GM19463 (cell line): Measurements from ENCODE around the gene WNK2.

Experiments used
- ATAC-seq: cut with Tn5 transposase; IDR thresholded peaks from one replicate; pipeline ENCODE4 v1.9.1; 2021; ENCODE audit warnings: mild to moderate bottlenecking, moderate library complexity; ENCODE audit not compliant: unreplicated experiment

The WNK2 gene

GRCh38 chr9:93212409-93212808 is 28.5 kb downstream of the WNK2 start:
- ATAC-seq: no peak

- ATAC-seq: no peak
Measured at GRCh38 chr9:93216073-93216365, 32.1 kb downstream of the WNK2 start.

- no peak for ATAC-seq
Measured at GRCh38 chr9:93217706-93218105, 33.8 kb downstream of the WNK2 start.

GRCh38 chr9:93218161-93218560 is 34.2 kb downstream of the WNK2 start:
- no peak for ATAC-seq

GRCh38 chr9:93218671-93219420 is 34.9 kb downstream of the WNK2 start:
- ATAC-seq: no peak

GRCh38 chr9:93219692-93220091 is 35.8 kb downstream of the WNK2 start:
- no peak for ATAC-seq

GRCh38 chr9:93220627-93221026 is 36.7 kb downstream of the WNK2 start:
- no peak for ATAC-seq

- ATAC-seq: no peak
Measured at GRCh38 chr9:93221044-93221443, 37.1 kb downstream of the WNK2 start.

GRCh38 chr9:93222890-93223259 is 38.9 kb downstream of the WNK2 start:
- no peak for ATAC-seq

GRCh38 chr9:93223260-93224180 is 39.6 kb downstream of the WNK2 start:
- ATAC-seq: no peak

- ATAC-seq: no peak
Measured at GRCh38 chr9:93224591-93224990, 40.7 kb downstream of the WNK2 start.

GRCh38 chr9:93225417-93225816 is 41.5 kb downstream of the WNK2 start:
- no peak for ATAC-seq

- ATAC-seq: no peak
Measured at GRCh38 chr9:93225892-93226291, 42.0 kb downstream of the WNK2 start.

GRCh38 chr9:93226819-93227218 is 42.9 kb downstream of the WNK2 start:
- ATAC-seq: no peak

- no peak for ATAC-seq
Measured at GRCh38 chr9:93228030-93228429, 44.1 kb downstream of the WNK2 start.

- ATAC-seq: no peak
Measured at GRCh38 chr9:93228453-93228852, 44.5 kb downstream of the WNK2 start.

- ATAC-seq: no peak
Measured at GRCh38 chr9:93229636-93230035, 45.7 kb downstream of the WNK2 start.

GRCh38 chr9:93230185-93230584 is 46.2 kb downstream of the WNK2 start:
- no peak for ATAC-seq

- ATAC-seq: no peak
Measured at GRCh38 chr9:93230601-93231000, 46.7 kb downstream of the WNK2 start.

GRCh38 chr9:93231121-93231694 is 47.3 kb downstream of the WNK2 start:
- ATAC-seq: no peak

GRCh38 chr9:93231716-93232115 is 47.8 kb downstream of the WNK2 start:
- ATAC-seq: no peak

- ATAC-seq: no peak
Measured at GRCh38 chr9:93232388-93232960, 48.5 kb downstream of the WNK2 start.
